Measurements from ENCODE around the gene ERAS. TPM values are rescaled to one million over a fixed set of nuclear protein-coding genes. Genes with fewer than 3 reads are reported as not detected.

ERAS gene
- total RNA-seq, 1 donor from 2014 or later = not detected

DNA sequence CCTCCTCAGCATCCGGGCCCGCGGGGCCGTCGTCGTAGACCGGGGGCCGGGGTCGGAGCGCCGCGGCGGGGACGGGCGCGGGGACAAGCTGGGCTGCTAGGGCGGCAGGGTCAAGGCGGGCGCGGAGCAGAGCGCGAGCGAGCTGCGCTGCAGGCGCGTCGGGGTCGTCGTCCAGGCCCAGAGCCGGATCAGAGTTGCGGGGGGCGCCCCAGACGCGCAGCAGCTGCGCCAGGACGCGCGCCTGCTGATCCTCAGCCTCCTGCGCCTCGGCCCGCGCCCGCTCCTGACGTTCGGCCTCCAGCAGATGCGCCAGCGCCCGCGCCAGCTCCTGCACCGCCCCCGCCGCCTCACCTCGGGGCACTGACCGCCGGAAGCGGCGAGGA, 5.6 kb downstream of the ERAS start:
- Histone ChIP-seq H3K79me2 (ENCODE audit: insufficient read depth, low read length) (no peaks in the 10 kb centered on the region), H3K9me3 (ENCODE audit: insufficient read depth, low read depth, low read length) (no peaks in the 10 kb centered on the region), H3K27ac (ENCODE audit: low read depth, low read length) (no peak overlapping the region), H3K4me1 (ENCODE audit: insufficient read depth, low read length) (no peaks in the 10 kb centered on the region), H3K9ac (ENCODE audit: low read length) (no peak overlapping the region), H3K4me3 (ENCODE audit: insufficient read depth, low read depth, low read length) (no peak overlapping the region), H2AFZ (ENCODE audit: low read depth, low read length) (no peak overlapping the region), H3K27me3 (ENCODE audit: insufficient read depth, low read length) (peaks cover 8% of the 10 kb centered on the region), H3K4me2 (ENCODE audit: low read length) (no peak overlapping the region), H3K36me3 (ENCODE audit: insufficient read depth, low read length) (no peaks in the 10 kb centered on the region), H4K20me1 (ENCODE audit: insufficient read depth, low read length) (no peaks in the 10 kb centered on the region)
- no peaks in the 10 kb centered on the region for H3K4me1 Mint-ChIP-seq (ENCODE audit: low read depth, unreplicated experiment)
- peaks cover 24% of the 10 kb centered on the region for H3K27me3 Mint-ChIP-seq (ENCODE audit: low read depth, unreplicated experiment)
- no peak for TF ChIP-seq CTCF (IDR thresholded peaks at IDR 0.05; ENCODE audit: insufficient read depth, low read depth, low read length)
- no peak for TF ChIP-seq EZH2 (IDR thresholded peaks at IDR 0.05; ENCODE audit: insufficient read depth, low read length)
- no peak overlapping the region for H3K4me3 Mint-ChIP-seq (ENCODE audit: unreplicated experiment)
- no peak for FAIRE-seq
- no peaks in the 10 kb centered on the region for H3K9me3 Mint-ChIP-seq (ENCODE audit: unreplicated experiment)
- H3K36me3 Mint-ChIP-seq (ENCODE audit: low read depth, unreplicated experiment) = peaks cover 5% of the 10 kb centered on the region
- DNase-seq (ENCODE audit: low read depth) = no peak
- no peak overlapping the region for H3K27ac Mint-ChIP-seq (ENCODE audit: unreplicated experiment)

GRCh38 chrX:48833542-48834138, 7.3 kb downstream of the ERAS start:
- no peaks in the 10 kb centered on the region for H3K36me3 ChIP-seq (ENCODE audit: insufficient read depth, low read length)
- H3K27ac Mint-ChIP-seq (ENCODE audit: unreplicated experiment) = no peak overlapping the region
- no peak overlapping the region for H3K4me3 ChIP-seq (ENCODE audit: insufficient read depth, low read depth, low read length)
- peaks cover 24% of the 10 kb centered on the region for H3K27me3 Mint-ChIP-seq (ENCODE audit: low read depth, unreplicated experiment)
- H3K4me3 Mint-ChIP-seq (ENCODE audit: unreplicated experiment) = peak overlapping the region; percentile 95
- no peaks in the 10 kb centered on the region for H3K9me3 ChIP-seq (ENCODE audit: insufficient read depth, low read depth, low read length)
- H3K4me1 Mint-ChIP-seq (ENCODE audit: low read depth, unreplicated experiment) = no peaks in the 10 kb centered on the region
- H4K20me1 ChIP-seq (ENCODE audit: insufficient read depth, low read length) = no peaks in the 10 kb centered on the region
- H3K4me1 ChIP-seq (ENCODE audit: insufficient read depth, low read length) = no peaks in the 10 kb centered on the region
- H3K27me3 ChIP-seq (ENCODE audit: insufficient read depth, low read length) = peaks cover 8% of the 10 kb centered on the region
- no peak overlapping the region for H3K4me2 ChIP-seq (ENCODE audit: low read length)
- no peak overlapping the region for H3K27ac ChIP-seq (ENCODE audit: low read depth, low read length)
- TF ChIP-seq EZH2 (IDR thresholded peaks at IDR 0.05; ENCODE audit: insufficient read depth, low read length) (no peak), CTCF (IDR thresholded peaks at IDR 0.05; ENCODE audit: insufficient read depth, low read depth, low read length) (no peak)
- no peak overlapping the region for H3K9ac ChIP-seq (ENCODE audit: low read length)
- H3K79me2 ChIP-seq (ENCODE audit: insufficient read depth, low read length) = no peaks in the 10 kb centered on the region
- H3K9me3 Mint-ChIP-seq (ENCODE audit: unreplicated experiment) = no peaks in the 10 kb centered on the region
- FAIRE-seq = peak; percentile 66
- H2AFZ ChIP-seq (ENCODE audit: low read depth, low read length) = no peak overlapping the region
- no peak for DNase-seq (ENCODE audit: low read depth)
- H3K36me3 Mint-ChIP-seq (ENCODE audit: low read depth, unreplicated experiment) = peaks cover 3% of the 10 kb centered on the region

- no peaks in the 10 kb centered on the region for H4K20me1 ChIP-seq (ENCODE audit: insufficient read depth, low read length)
- no peak for DNase-seq (ENCODE audit: low read depth)
- peaks cover 8% of the 10 kb centered on the region for H3K27me3 ChIP-seq (ENCODE audit: insufficient read depth, low read length)
- Mint-ChIP-seq H3K27ac (ENCODE audit: unreplicated experiment) (no peak overlapping the region), H3K9me3 (ENCODE audit: unreplicated experiment) (no peaks in the 10 kb centered on the region), H3K27me3 (ENCODE audit: low read depth, unreplicated experiment) (peaks cover 24% of the 10 kb centered on the region), H3K4me3 (ENCODE audit: unreplicated experiment) (peak overlapping the region; percentile 95), H3K36me3 (ENCODE audit: low read depth, unreplicated experiment) (peaks cover 3% of the 10 kb centered on the region), H3K4me1 (ENCODE audit: low read depth, unreplicated experiment) (no peaks in the 10 kb centered on the region)
- no peaks in the 10 kb centered on the region for H3K79me2 ChIP-seq (ENCODE audit: insufficient read depth, low read length)
- no peak for TF ChIP-seq EZH2 (IDR thresholded peaks at IDR 0.05; ENCODE audit: insufficient read depth, low read length)
- TF ChIP-seq CTCF (IDR thresholded peaks at IDR 0.05; ENCODE audit: insufficient read depth, low read depth, low read length) = no peak
- peak overlapping the region; percentile 84 for H3K4me2 ChIP-seq (ENCODE audit: low read length)
- FAIRE-seq = no peak
- H3K4me3 ChIP-seq (ENCODE audit: insufficient read depth, low read depth, low read length) = peak overlapping the region; percentile 55
- H3K27ac ChIP-seq (ENCODE audit: low read depth, low read length) = no peak overlapping the region
- H3K9ac ChIP-seq (ENCODE audit: low read length) = peak overlapping the region; percentile 48
- no peaks in the 10 kb centered on the region for H3K4me1 ChIP-seq (ENCODE audit: insufficient read depth, low read length)
- H3K9me3 ChIP-seq (ENCODE audit: insufficient read depth, low read depth, low read length) = no peaks in the 10 kb centered on the region
- H2AFZ ChIP-seq (ENCODE audit: low read depth, low read length) = peak overlapping the region; percentile 75
- H3K36me3 ChIP-seq (ENCODE audit: insufficient read depth, low read length) = no peaks in the 10 kb centered on the region
Measured at GRCh38 chrX:48834383-48834709, 8.0 kb downstream of the ERAS start.
